Upper lobe of left lung (tissue), 4 donors: Measurements from ENCODE around the gene ELOB.

Experiments
- CTCF ChIP-seq, 6 experiments: fragments of 450-650 bp in 4 of 6; fragments of 200-600 bp in 2 of 6; sonication (generic) in 2 of 6; IDR thresholded peaks; one replicate each; pipeline ENCODE4 v1.5.1; 2016 to 2019; ENCODE audit warnings: antibody characterized with exemption in 6 of 6
- POLR2A ChIP-seq, 4 donors: fragments of 450-650 bp; IDR thresholded peaks; one replicate each; pipeline ENCODE4 v1.5.1; 2016 to 2017; ENCODE audit warnings: antibody characterized with exemption in 4 of 4, mild to moderate bottlenecking in 2 of 4
- POLR2AphosphoS5 ChIP-seq, 2 donors: sonication (generic); formaldehyde crosslinking; IDR thresholded peaks; one replicate each; pipeline ENCODE4 v1.5.1; 2017; ENCODE audit warnings: antibody characterized with exemption in 2 of 2

- TF ChIP-seq CTCF (IDR thresholded peaks at IDR 0.05) (no peak), POLR2AphosphoS5 (IDR thresholded peaks at IDR 0.05) (no peak), POLR2A (IDR thresholded peaks at IDR 0.05) (no peak)
Measured at GRCh38 chr16:2767891-2768290, 9.2 kb downstream of the ELOB start.
